NCI-H146 treated with DMSO at 0.1 percent for 48 hours (cell line): ENCODE data around the gene NFIB.

Experiments used
- DNase-seq: peaks from one replicate; lab custom pipeline; 2025; ENCODE audit not compliant: unreplicated experiment; lab: John Stamatoyannopoulos, UW

NFIB gene

DNA sequence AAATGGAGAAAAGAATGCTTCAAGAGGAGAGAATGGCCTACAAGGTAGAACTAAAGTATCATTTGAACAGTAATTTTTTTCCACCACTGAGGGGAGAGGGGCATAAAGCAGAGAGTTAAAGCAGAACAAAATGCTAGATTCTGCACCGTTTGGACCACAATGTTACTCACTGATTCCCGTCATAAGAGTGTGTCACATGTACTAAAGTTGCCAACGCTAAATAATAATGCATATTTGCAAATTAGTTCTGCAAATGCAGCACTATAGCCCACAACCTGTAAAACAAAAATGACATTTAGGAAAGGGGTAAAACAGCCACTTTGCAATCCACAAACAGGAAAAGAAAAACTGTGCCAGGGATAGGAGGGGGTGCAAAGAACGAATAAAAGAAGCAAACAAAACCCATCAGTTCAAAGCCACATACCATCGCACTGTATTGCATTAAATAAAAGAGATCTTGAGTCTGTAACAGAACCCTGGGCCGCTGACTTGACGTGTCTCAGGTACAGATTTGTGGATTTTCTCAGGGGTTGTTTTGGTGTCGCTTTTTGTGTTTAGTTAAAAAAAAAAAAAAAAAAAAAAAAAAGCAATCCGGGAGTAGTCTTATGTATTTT lies 7.7 kb upstream of the NFIB start:
- no peak for DNase-seq

DNA sequence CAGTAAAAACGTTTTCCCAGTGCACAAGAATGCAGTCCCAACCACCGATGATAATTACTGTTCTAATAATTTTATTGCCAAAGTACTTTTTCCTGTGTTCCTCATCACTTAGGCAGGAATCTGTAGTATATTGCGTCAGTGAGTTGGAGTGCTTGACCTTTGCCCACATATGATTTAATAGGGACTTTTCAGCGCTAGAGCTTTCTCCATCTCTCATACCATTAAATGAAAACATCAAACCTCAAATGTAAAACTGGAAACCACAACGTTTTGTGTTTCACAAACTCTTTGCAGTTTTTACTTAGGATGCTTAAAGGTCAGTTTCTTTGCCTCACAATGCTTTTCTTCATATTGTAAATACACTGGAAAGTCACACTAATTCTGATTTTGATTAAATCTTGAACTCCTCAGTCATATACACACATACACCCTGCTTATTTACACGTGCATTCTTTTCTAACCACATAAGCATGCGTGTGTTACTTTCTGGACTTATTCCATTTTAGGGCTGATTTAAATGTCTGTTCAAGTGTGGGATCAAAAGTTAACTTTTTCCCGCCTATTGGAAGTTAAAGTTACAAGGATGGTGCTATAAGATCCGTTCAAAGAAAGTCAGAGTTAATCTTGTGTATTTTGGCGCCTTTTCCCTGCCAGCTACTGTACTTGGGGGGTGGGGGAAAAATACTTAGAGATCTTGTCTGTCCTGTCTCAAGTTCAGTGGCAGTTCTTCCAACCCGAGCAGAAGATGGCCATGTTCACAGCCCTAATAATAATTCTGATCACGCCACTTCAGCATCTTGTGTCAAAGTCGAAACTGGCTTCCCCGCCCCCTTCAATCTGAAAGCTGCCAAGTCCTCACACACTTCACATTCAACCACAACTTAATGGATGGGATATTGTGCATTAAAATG lies 6.6 kb upstream of the NFIB start:
- DNase-seq, result no peak

DNA sequence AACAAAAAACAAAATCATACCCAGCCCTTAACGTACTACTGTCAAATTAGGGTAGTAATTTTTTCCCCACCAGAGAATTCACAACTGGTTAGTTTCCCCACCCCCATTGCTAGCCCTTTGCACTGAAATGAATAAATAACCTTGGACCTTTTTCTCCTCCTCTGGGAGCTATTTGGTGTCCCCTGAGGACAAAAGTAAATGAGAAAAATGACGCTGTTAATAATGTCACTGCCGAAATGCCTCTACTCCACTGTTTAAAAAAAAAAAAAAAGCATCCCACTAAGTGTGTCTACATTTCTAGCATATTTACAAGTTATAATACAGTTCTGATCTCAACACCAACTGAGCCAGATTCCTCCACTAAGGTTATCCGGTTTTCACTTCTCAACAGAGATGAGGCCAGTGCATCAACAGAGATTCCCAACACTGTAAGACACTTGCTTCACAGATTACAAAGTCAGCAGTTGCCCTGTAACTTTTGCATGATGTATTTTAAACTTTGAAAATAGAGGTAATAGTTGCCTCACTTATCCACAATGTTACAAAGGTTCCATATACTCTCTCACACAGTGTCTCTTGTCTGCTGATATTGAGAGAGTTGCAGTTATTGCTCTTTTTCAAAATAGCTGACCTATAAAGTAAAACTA lies 5.1 kb upstream of the NFIB start:
- no peak for DNase-seq

DNA sequence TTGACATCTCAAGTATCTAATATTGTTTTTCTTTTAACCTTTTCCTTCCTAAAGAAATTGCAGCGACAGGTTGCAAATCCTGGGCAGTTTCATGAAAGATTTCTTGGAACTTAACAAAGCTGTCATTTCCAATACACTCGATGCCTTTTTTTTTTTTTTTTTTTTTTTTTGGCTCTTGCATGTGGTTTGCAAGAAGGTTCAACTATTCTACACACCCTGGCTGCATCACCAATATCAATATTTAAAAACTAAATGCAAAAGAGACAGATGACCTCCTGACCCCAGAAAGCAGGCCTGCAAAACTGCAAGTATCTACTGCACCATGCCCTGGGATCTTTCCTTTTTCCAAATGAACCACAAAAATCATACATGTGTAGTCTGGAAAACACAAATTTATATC lies 4.4 kb upstream of the NFIB start:
- DNase-seq, result no peak

DNA sequence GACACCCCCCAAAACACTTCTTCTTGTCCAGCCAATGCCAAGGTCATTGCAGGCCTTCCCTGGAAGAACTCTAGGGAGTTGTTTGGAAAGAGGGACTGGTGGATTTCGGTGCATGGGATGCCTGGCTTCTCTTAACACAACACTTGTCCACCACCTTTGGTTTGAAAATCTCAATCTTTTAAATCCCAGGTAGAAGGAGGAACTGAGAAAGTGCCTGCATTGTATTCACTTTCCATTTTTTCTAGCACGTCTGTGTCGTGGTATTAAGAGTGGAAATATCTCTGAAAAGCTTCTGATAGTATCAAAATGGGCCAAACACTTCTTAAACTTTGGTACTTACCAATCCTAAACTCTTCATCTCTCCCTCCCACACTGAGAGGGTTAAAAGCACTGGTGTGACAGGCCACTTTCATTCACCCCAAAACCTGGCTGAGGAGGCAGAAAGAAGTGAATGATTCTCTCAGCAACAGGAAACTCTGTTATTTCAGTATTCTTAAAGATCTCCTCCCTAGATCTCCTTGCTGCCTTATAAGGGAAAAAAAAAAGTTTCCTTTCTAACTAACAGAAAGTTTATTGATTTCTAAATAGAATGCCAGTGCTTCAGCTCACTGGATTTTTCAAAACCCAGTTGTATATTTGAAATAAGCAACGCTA lies 3.9 kb upstream of the NFIB start:
- DNase-seq, result no peak

DNA sequence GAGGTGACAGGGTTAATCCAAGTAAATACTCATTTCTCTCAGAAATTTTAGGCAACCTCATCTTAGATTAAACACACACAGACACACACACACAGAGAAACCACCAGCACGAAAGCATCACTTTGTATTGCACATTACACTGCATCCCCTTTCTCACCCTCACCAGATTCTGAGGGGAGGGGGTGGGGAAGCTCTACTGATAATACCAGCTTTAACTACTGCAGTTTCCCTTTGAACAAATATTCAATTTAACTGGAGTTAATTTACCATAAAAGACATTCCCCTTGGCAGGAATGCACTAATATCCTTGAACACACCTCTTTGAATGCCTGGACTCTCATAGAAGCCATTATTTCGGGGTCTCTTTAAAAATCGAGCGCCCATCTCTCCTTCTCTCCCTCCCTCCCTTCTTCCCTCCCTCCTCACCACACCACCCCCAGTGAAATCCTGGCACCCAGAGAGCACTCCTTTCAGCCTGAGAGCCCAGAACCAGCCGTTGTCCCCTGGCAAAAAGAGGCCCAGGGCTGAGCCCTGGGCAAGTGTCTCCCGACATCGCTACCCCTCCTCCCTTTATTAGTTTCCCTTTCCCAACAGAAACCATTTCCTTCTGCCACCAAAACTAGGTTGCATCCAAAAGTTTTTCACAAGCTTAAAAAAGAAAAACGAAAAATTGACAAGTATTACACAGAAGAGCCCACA lies 2.8 kb upstream of the NFIB start:
- DNase-seq, result no peak

DNA sequence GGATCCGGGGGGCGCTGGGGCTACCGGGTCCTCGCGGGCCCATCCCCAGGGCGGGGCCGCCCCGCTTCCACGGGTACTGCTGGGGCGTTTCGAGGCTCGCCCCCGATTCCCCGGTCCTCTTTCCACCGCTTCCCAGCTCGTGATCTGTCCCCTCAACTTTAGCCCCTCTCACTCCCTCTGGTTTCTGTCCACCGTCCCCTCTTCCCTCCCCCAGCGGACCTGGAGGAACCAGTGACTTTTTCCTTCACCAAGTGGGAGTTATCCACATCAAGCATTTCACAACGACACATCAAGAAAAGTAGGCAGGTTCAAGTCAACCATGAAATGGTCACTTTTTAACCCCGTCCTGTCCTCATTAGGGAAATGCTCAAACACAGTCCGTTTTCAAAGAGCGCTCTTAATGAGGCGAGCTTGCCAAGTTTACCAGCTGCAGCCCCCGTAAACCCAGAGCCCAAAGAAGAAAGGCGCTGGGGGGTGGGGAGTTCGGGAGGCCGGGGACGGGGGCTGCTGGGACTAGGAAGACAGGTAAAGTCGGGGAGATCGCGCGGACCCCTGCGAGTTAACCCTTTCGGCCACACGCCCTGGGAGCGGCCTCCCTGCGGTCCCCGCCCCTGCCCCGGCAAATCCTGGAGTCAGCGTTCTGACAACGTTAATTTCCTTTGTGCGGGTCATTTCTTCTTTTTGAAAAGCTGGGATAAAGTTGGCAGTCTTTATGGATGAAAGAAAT lies 2.1 kb upstream of the NFIB start:
- DNase-seq, result peak; percentile 51

DNA sequence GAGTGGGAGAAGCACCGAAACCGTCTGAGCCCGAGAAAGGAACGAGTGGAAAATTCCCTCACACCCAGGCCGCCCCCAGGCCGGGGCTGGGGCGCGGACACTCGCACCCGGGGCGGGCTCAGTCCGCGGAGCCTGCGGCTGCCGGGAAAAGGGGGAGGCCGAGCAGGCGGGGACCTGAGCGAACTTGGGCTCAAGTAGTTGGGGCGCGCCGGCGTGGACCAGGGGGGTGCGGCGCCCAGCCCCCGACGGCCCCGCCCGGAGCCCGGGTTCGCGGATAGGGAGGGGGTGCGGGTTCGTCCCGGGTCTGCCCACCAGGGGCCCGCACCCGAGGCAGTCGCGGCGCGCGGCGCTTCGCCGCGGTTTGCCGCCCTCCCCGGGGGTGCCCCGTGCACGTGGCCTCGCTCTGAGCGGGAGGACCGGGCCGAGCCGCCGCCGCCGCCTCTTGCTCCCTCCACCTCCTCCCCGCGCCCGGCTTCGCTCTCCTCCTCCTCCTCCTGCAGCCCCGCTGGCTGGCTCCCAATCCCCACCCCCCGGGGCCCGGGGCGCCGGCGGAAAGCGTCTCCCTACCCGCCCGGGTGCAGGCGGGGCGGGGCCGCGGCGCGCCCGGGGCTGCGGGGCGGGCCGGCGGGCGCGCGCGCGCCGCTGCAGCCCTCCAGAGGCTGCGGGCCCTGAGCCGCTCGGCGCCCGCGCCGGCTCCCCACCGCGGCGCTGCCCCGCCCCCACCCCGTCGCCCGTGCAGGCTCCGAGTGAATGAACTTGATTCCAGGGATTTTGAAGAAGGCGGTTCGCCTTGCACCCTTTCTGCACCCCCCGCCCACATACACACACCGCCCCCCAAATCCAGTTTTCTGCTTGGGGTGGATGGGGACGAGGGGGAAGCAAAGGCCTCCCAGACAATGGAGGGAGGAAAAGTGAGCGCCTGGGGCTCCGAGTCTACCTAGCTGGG lies 1.3 kb upstream of the NFIB start:
- peak; percentile 84 for DNase-seq

DNA sequence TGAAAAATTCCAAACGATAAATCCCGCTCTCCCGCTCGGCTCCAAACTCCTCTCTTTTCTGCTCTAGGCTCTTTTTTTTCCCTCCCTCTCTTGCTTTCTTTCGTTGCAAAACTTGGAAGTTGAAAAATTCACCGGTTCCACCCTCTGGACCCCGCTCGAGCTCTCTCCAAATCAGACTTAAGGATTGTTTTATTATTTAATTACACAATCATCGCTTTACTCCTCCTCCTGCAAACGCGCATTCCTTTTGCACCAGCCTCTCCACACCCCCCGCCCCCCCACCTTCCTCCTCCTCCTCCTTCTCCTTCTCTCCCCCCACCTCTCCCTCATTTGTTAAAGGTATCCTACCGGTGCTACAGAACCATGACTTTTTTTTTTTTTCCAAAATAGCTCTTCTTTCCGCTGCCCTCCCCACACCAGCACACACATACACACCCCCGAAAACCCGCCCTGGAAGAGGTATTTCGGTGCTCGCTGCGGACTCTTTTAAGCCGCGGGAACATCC lies 535 bp upstream of the NFIB start:
- peak; percentile 83 for DNase-seq

DNA sequence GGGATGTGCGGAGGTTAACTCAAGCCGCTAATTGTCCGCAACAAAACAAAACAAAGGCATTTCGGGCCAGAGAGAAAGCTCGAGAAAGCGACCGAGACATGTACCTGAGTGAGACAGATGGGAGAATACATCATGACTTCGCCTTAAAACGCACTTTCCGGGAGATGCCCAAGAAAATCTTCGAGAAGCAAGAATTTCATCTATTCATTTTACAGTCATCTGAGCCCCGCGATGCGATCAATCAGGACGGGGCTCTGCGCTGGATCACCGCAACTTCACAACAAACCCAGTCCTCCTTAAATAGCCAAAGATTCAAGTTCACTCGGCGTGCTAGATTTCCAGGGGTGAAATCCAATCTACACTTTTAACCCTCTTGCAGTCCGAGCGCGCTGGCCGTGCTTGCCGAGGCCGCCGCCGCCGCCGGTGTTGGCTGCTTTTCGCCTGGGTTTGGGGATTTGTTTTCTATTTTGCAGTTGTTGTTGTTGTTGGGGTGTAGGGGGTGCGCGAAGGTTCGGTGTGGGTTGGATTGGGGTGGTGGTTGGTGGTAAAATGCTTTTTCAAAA lies 482 bp downstream of the NFIB start:
- peak; percentile 56 for DNase-seq

DNA sequence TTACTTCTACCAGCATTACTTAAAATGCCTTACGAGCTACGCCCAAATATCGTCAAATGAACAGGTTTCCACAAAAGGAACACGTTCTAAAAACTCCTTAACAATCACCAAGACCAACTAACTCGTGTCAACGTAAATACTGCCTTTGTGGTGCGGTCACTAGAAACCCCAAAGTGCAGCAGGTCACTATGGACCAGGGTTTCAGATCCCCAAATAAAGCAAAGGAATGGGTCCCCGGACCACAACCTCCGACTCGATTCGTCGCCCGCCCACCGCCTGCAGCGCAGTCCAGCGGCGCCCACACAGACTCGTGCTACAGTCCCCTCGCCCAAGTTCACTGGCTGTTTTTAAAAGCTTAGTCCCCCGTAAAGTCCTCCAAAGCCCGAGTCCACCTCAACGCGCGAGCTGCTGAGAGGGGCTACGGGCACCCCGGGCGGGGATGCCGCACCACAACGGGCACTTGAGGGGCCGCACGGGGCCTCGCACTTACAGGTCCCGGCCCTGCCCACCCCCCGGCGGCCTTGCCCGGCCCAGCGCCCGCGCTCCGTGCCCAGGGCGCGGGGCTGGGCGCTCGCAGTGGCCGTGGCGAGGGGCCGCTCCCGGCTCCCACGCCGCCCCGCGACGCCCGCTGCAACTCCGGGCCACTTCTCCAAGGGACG lies 1.1 kb downstream of the NFIB start:
- peak; percentile 35 for DNase-seq

DNA sequence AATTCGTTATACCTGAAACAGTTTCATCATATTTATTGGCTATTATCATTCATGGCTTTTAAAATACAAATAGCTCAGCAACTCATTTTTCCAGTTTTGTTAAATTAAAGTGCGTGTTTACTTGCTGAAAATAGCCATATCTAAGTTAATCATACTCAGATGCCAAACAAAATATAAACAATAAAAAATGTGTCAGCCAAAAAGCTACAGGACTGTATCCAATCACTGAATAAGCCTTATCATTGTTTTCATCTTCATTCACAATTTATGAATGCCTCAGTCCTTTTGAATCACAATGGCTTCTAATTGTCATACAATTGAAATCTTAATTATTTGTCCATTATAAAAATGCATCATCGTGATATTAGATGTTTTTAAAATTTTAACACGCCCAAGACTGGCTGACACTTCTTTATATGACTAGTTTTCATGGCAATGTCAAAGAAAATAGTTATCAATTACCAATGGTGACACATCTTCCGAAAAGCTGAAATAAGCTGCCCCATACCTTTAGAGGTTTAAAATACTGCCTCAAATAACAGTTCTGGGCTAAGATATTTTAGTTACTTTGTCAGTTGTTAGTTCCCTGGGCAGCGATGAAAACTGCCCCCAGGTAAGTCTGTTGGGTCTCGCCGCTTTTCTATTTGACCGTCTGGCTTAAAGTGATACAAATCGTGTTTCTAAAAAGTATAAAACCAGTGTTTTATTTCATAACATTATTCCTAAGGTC lies 1.8 kb downstream of the NFIB start:
- no peak for DNase-seq

DNA sequence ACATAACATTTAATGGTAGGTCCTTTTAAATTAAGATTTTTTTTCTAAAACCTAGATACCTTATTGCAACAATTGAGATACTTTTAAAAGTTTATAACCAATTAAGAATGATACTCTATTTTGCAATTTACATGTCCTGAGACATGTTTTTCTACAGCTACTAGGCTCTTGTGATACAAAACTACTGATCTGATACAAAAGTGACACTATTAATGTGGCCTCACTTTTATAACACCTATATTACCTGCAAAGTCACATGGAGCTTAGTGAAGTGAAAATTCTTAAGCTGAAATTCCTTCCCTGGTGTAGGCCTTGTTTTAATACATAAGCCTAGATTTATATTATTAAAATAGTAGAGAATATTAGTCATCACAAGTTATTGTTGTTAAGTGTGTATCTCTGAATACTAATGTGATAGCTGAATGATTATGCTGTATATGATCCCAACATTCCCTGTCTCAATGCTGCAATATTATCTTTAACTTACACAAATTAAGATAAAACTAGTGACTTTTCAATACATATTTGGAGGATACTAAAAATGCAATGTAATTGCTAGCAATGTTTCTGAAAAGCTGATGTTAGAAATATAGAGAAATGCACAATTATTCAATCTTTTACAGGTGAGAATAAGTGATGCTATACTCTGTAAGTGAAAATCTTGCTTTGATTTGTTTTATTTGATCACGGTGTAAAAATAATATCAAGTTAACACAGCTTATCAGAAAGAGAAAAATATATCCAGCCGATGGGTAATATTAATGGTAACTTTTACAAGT lies 2.6 kb downstream of the NFIB start:
- DNase-seq, result no peak

DNA sequence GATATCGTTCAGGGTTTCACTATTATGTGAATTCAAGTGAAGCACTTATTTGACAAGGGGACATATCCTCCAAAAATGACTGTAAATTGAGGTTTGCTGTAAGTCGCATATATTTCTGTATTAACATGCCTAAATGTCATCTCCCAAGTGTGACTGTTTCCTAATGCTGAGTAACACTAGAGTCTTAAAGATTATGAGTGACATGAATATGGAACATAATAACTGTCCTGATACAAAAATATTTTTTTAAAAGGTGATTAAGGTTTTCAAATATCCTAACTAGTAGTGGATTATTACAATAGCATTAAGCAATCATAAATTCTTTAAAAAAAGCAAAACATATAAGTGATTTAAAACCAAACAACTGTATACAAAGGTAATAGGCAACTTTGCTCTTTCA lies 3.6 kb downstream of the NFIB start:
- DNase-seq, result no peak

DNA sequence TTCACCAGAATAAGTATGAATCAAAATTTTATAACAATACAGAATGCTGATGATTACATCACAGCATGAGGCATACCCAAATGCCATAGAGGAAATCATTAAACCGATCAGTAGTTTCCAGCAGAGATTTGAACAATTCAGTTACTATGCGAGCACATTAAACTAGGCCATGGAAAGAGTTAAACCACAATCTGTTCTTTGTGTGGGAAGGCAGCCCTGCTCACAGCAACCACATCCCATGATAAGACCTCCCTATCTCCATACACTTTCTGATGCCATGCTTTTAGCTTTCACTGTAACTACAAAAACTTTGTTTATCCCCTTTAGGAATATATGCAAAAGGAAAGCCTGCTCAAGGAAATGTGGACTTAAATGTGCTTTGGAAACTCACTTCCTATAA lies 4.5 kb downstream of the NFIB start:
- DNase-seq, result no peak

DNA sequence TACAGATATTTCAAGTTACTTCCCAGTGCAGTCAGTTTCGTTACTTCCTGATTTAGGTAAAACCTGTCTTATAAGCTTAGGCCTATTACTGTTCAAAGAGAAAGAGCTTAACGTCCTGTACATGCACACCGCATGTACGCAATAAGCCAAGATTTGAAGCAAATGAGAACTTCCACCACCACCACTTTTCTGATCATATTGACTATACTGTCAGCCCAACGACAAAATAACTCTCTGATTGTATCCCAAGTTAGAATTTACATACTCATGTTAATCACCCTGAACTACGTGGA lies 5.1 kb downstream of the NFIB start:
- DNase-seq, result no peak
